Neuronal stem cell (in vitro differentiated cells): Measurements from ENCODE around the gene IFNG.

ENCODE experiments used
- DNase-seq: peaks from one replicate; pipeline ENCODE4 v3.0.0-alpha.2; 2013; ENCODE audit warnings: low spot score
- H2AFZ ChIP-seq: one replicate; pipeline ENCODE4 v1.6.1; 2013; ENCODE audit warnings: mild to moderate bottlenecking, low read length, inconsistent platforms
- H2AK5ac ChIP-seq: 2 replicates; pipeline ENCODE4 v1.6.1; 2013; ENCODE audit warnings: low read depth, mild to moderate bottlenecking, inconsistent platforms, low read length, moderate library complexity, mixed read lengths
- H2BK120ac ChIP-seq: 2 replicates; pipeline ENCODE4 v1.6.1; 2013; ENCODE audit warnings: low read depth, mild to moderate bottlenecking, inconsistent platforms, low read length, moderate library complexity, mixed read lengths
- H2BK12ac ChIP-seq: one replicate; pipeline ENCODE4 v1.6.1; 2013; ENCODE audit warnings: low read length, inconsistent platforms
- H2BK15ac ChIP-seq: 2 replicates; pipeline ENCODE4 v1.6.1; 2013; ENCODE audit warnings: mild to moderate bottlenecking, low read length, inconsistent platforms, mixed read lengths
- H2BK5ac ChIP-seq: one replicate; pipeline ENCODE4 v1.6.1; 2013; ENCODE audit warnings: inconsistent platforms, mild to moderate bottlenecking, low read length, moderate library complexity
- H3K14ac ChIP-seq: one replicate; pipeline ENCODE4 v1.6.1; 2013; ENCODE audit warnings: low read length, inconsistent platforms
- H3K18ac ChIP-seq: 2 replicates; pipeline ENCODE4 v1.6.1; 2013; ENCODE audit warnings: low read length, inconsistent platforms
- H3K23ac ChIP-seq: 2 replicates; pipeline ENCODE4 v1.6.1; 2013; ENCODE audit warnings: low read depth, mild to moderate bottlenecking, mixed read lengths, low read length, inconsistent platforms; ENCODE audit not compliant: poor library complexity
- H3K27ac ChIP-seq: replicated peaks from 3 replicates; pipeline ENCODE4 v1.5.1; 2013; ENCODE audit warnings: low read length, inconsistent platforms
- H3K27me3 ChIP-seq, 3 experiments: 2 replicates each; pipeline ENCODE4 v1.6.1; 2013; ENCODE audit warnings: low read length in 3 of 3, mild to moderate bottlenecking in 2 of 3, inconsistent platforms in 1 of 3, low read depth in 1 of 3, mixed read lengths in 1 of 3, moderate library complexity in 1 of 3; ENCODE audit not compliant: control insufficient read depth in 3 of 3, insufficient read depth in 3 of 3
- H3K36me3 ChIP-seq, 2 donors: replicated peaks in 1 of 2; 2 replicates each; pipeline ENCODE4 v1.6.1; 2013; ENCODE audit warnings: low read length in 2 of 2; ENCODE audit not compliant: control insufficient read depth in 2 of 2, insufficient read depth in 2 of 2
- H3K4ac ChIP-seq: 2 replicates; pipeline ENCODE4 v1.6.1; 2013; ENCODE audit warnings: inconsistent platforms, mild to moderate bottlenecking, low read length, moderate library complexity
- H3K4me1 ChIP-seq, 2 donors: 1 replicate in 1 of 2; 2 replicates in 1 of 2; pipeline ENCODE4 v1.6.1; 2013; ENCODE audit warnings: low read length in 2 of 2, low read depth in 1 of 2; ENCODE audit not compliant: control insufficient read depth in 2 of 2, insufficient read depth in 1 of 2
- H3K4me2 ChIP-seq: one replicate; pipeline ENCODE4 v1.6.1; 2013; ENCODE audit warnings: mild to moderate bottlenecking, low read length, inconsistent platforms; ENCODE audit not compliant: insufficient read depth, poor library complexity, severe bottlenecking
- H3K4me3 ChIP-seq, 2 donors: 2 replicates each; pipeline ENCODE4 v1.5.1; 2013; ENCODE audit warnings: low read length in 2 of 2, mild to moderate bottlenecking in 2 of 2, inconsistent platforms in 1 of 2, moderate library complexity in 1 of 2
- H3K79me1 ChIP-seq: one replicate; pipeline ENCODE4 v1.6.1; 2013; ENCODE audit warnings: low read depth, mild to moderate bottlenecking, inconsistent platforms, low read length, moderate library complexity
- H3K9ac ChIP-seq: one replicate; pipeline ENCODE4 v1.6.1; 2013; ENCODE audit warnings: mild to moderate bottlenecking, low read depth, low read length, inconsistent platforms; ENCODE audit not compliant: poor library complexity
- H3K9me3 ChIP-seq, 2 donors: replicated peaks in 1 of 2; 2 replicates each; pipeline versions ENCODE3 to v1.6.1; 2013; ENCODE audit warnings: low read length in 2 of 2, mild to moderate bottlenecking in 2 of 2, inconsistent platforms in 1 of 2, low read depth in 1 of 2, mixed read lengths in 1 of 2, moderate library complexity in 1 of 2; ENCODE audit not compliant: control insufficient read depth in 2 of 2, insufficient read depth in 1 of 2
- H4K8ac ChIP-seq: one replicate; pipeline ENCODE4 v1.6.1; 2013; ENCODE audit warnings: low read depth, mild to moderate bottlenecking, inconsistent platforms, low read length, moderate library complexity
- H4K91ac ChIP-seq: one replicate; pipeline ENCODE4 v1.6.1; 2013; ENCODE audit warnings: low read length, low read depth, mild to moderate bottlenecking, inconsistent platforms; ENCODE audit not compliant: poor library complexity
- whole genome bisulfite sequencing, 2 donors: extraction: QIAGEN DNeasy Blood & Tissue Kit; methylation state at CpG; one replicate each; pipeline ENCODE4 v1.1.7; 2013; ENCODE audit warnings: missing lambda C conversion rate in 2 of 2, mixed read lengths in 1 of 2; ENCODE audit not compliant: insufficient read length in 2 of 2, insufficient replicate concordance in 1 of 2; ENCODE audit errors: extremely low coverage in 2 of 2; 5-methylcytosine and 5-hydroxymethylcytosine counted together

IFNG gene

GRCh38 chr12:68190301-68190700, 30.8 kb upstream of the IFNG start:
- Histone ChIP-seq H3K27me3 (no peaks in the 10 kb centered on the region), H2AK5ac (no peak overlapping the region), H3K4me3 (no peak overlapping the region), H2BK120ac (no peak overlapping the region), H3K4ac (no peak overlapping the region), H3K27ac (no peak overlapping the region), H3K9ac (no peak overlapping the region), H3K4me1 (no peaks in the 10 kb centered on the region), H3K9me3 (no peaks in the 10 kb centered on the region), H3K79me1 (no peaks in the 10 kb centered on the region), H4K91ac (no peak overlapping the region), H4K8ac (no peak overlapping the region), H2BK12ac (no peak overlapping the region), H3K4me2 (no peak overlapping the region), H2BK5ac (no peak overlapping the region), H3K18ac (no peak overlapping the region), H3K23ac (no peak overlapping the region), H3K36me3 (no peaks in the 10 kb centered on the region), H3K14ac (no peak overlapping the region), H2AFZ (no peak overlapping the region), H2BK15ac (no peak overlapping the region)
- no peak for DNase-seq

- H2BK5ac ChIP-seq: no peak overlapping the region
- no peak overlapping the region for H3K18ac ChIP-seq
- no peak overlapping the region for H2AK5ac ChIP-seq
- no peak overlapping the region for H3K27ac ChIP-seq
- no CpG with 5 or more reads among the region's 4 CpGs for WGBS, 2 donors
- H2BK120ac ChIP-seq: no peak overlapping the region
- no peak overlapping the region for H4K91ac ChIP-seq
- H2BK15ac ChIP-seq: no peak overlapping the region
- no peaks in the 10 kb centered on the region for H3K4me1 ChIP-seq
- H2AFZ ChIP-seq: no peak overlapping the region
- H3K9me3 ChIP-seq: no peaks in the 10 kb centered on the region
- no peak for DNase-seq
- H4K8ac ChIP-seq: no peak overlapping the region
- no peak overlapping the region for H3K4ac ChIP-seq
- H3K36me3 ChIP-seq: no peaks in the 10 kb centered on the region
- no peak overlapping the region for H3K23ac ChIP-seq
- H3K9ac ChIP-seq: no peak overlapping the region
- no peak overlapping the region for H3K4me2 ChIP-seq
- H3K4me3 ChIP-seq: no peak overlapping the region
- H3K27me3 ChIP-seq: no peaks in the 10 kb centered on the region
- no peaks in the 10 kb centered on the region for H3K79me1 ChIP-seq
- no peak overlapping the region for H2BK12ac ChIP-seq
- no peak overlapping the region for H3K14ac ChIP-seq
Measured at GRCh38 chr12:68189821-68190242, 30.3 kb upstream of the IFNG start.

- no peaks in the 10 kb centered on the region for H3K27me3 ChIP-seq
- H3K27ac ChIP-seq: no peak overlapping the region
- no peaks in the 10 kb centered on the region for H3K36me3 ChIP-seq
- H3K14ac ChIP-seq: no peak overlapping the region
- H3K79me1 ChIP-seq: no peaks in the 10 kb centered on the region
- H3K23ac ChIP-seq: no peak overlapping the region
- no peak overlapping the region for H3K9ac ChIP-seq
- no peak overlapping the region for H2BK12ac ChIP-seq
- H3K4me1 ChIP-seq: no peaks in the 10 kb centered on the region
- H3K18ac ChIP-seq: no peak overlapping the region
- H2BK120ac ChIP-seq: no peak overlapping the region
- no peak overlapping the region for H2BK5ac ChIP-seq
- H3K9me3 ChIP-seq: no peaks in the 10 kb centered on the region
- WGBS, 2 donors: no CpG with 5 or more reads among the region's 3 CpGs
- DNase-seq: no peak
- H2BK15ac ChIP-seq: no peak overlapping the region
- no peak overlapping the region for H3K4me3 ChIP-seq
- H4K91ac ChIP-seq: no peak overlapping the region
- no peak overlapping the region for H3K4me2 ChIP-seq
- no peak overlapping the region for H3K4ac ChIP-seq
- no peak overlapping the region for H4K8ac ChIP-seq
- no peak overlapping the region for H2AK5ac ChIP-seq
- no peak overlapping the region for H2AFZ ChIP-seq
Measured at GRCh38 chr12:68185598-68185997, 26.1 kb upstream of the IFNG start.

- no CpG with 5 or more reads among the region's 3 CpGs for WGBS, 2 donors
- Histone ChIP-seq H3K9ac (no peak overlapping the region), H3K9me3 (no peaks in the 10 kb centered on the region), H3K18ac (no peak overlapping the region), H3K27ac (no peak overlapping the region), H2BK15ac (no peak overlapping the region), H2AFZ (no peak overlapping the region), H2BK5ac (no peak overlapping the region), H3K27me3 (no peaks in the 10 kb centered on the region), H2BK120ac (no peak overlapping the region), H2AK5ac (no peak overlapping the region), H3K79me1 (no peaks in the 10 kb centered on the region), H3K4me3 (no peak overlapping the region), H2BK12ac (no peak overlapping the region), H3K4ac (no peak overlapping the region), H3K23ac (no peak overlapping the region), H4K91ac (no peak overlapping the region), H4K8ac (no peak overlapping the region), H3K4me1 (peaks cover 0 to 3% of the 10 kb centered on the region in 2 donors), H3K36me3 (no peaks in the 10 kb centered on the region), H3K14ac (no peak overlapping the region), H3K4me2 (no peak overlapping the region)
- DNase-seq: no peak
Measured at GRCh38 chr12:68180792-68181744, 21.5 kb upstream of the IFNG start.
